ENCODE results near the gene SBK3. TPM values are rescaled to one million over a fixed set of nuclear protein-coding genes. Genes with fewer than 3 reads are reported as not detected.

SBK3 gene
- total RNA-seq, 2 donors from 2014 or later = 0.23 to 0.74 TPM

- no peak for DNase-seq (ENCODE audit: low spot score)
Observed at GRCh38 chr19:55590617-55591016, 45.3 kb upstream of the SBK3 start.

DNA sequence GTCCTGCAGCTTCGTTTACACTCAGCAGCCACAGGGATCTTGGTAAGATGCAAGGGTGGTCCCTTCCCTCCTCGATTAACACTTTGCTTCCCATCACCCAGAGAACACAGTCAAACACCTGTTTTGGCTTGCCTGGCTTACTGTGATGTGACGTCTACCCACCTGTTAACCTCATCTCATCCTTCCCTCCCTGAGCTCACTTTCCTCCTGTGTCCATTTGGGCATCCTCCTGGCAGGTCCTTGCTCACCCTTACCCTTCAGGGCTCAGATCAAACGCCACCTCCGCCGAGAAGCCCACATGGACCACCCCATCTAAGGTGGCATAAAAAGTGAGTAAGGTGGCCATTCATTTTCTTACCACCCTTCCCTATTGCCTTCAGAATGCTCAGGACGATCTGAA, 44.8 kb upstream of the SBK3 start:
- WGBS = 55% methylated on average over 7 of the region's 7 CpGs
- Histone ChIP-seq H3K4me1 (replicated peaks) (peaks cover 4% of the 10 kb centered on the region), H3K9me3 (no peaks in the 10 kb centered on the region), H3K4me3 (no peak overlapping the region), H3K27me3 (replicated peaks; ENCODE audit: insufficient read depth) (no peaks in the 10 kb centered on the region), H3K27ac (no peak overlapping the region), H3K36me3 (no peaks in the 10 kb centered on the region)
- no peak for TF ChIP-seq POLR2AphosphoS5 (IDR thresholded peaks at IDR 0.05)
- TF ChIP-seq, protein P1, sequence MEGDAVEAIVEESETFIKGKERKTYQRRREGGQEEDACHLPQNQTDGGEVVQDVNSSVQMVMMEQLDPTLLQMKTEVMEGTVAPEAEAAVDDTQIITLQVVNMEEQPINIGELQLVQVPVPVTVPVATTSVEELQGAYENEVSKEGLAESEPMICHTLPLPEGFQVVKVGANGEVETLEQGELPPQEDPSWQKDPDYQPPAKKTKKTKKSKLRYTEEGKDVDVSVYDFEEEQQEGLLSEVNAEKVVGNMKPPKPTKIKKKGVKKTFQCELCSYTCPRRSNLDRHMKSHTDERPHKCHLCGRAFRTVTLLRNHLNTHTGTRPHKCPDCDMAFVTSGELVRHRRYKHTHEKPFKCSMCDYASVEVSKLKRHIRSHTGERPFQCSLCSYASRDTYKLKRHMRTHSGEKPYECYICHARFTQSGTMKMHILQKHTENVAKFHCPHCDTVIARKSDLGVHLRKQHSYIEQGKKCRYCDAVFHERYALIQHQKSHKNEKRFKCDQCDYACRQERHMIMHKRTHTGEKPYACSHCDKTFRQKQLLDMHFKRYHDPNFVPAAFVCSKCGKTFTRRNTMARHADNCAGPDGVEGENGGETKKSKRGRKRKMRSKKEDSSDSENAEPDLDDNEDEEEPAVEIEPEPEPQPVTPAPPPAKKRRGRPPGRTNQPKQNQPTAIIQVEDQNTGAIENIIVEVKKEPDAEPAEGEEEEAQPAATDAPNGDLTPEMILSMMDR (IDR thresholded peaks at IDR 0.05) = no peak
- TF ChIP-seq POLR2A (IDR thresholded peaks at IDR 0.05) = no peak
- intact Hi-C loops (cut with DNase I) = no loop called here
- no peak for DNase-seq (ENCODE audit: low spot score)

More at GRCh38 chr19:55590617-55591016, 45.3 kb upstream of the SBK3 start:
- Histone ChIP-seq H3K27me3 (replicated peaks; ENCODE audit: insufficient read depth) (no peaks in the 10 kb centered on the region), H3K4me3 (no peak overlapping the region), H3K4me1 (replicated peaks) (peaks cover 4% of the 10 kb centered on the region), H3K27ac (no peak overlapping the region), H3K9me3 (no peaks in the 10 kb centered on the region), H3K36me3 (no peaks in the 10 kb centered on the region)
- WGBS = 90% methylated on average over 10 of the region's 10 CpGs
- intact Hi-C loops (cut with DNase I) = no loop called here
- TF ChIP-seq, protein P1 (IDR thresholded peaks at IDR 0.05) = no peak
- TF ChIP-seq POLR2AphosphoS5 (IDR thresholded peaks at IDR 0.05) (no peak), POLR2A (IDR thresholded peaks at IDR 0.05) (no peak)

GRCh38 chr19:55588738-55589137, 43.4 kb upstream of the SBK3 start:
- intact Hi-C loops (cut with DNase I) = no loop called here
- Histone ChIP-seq H3K4me3 (no peak overlapping the region), H3K36me3 (no peaks in the 10 kb centered on the region), H3K9me3 (no peaks in the 10 kb centered on the region), H3K4me1 (replicated peaks) (peaks cover 4% of the 10 kb centered on the region), H3K27me3 (replicated peaks; ENCODE audit: insufficient read depth) (no peaks in the 10 kb centered on the region), H3K27ac (no peak overlapping the region)
- 88% methylated on average over 8 of the region's 8 CpGs for WGBS
- TF ChIP-seq, protein P1 (IDR thresholded peaks at IDR 0.05) = no peak
- TF ChIP-seq POLR2A (IDR thresholded peaks at IDR 0.05) = no peak
- no peak for TF ChIP-seq POLR2AphosphoS5 (IDR thresholded peaks at IDR 0.05)
- no peak for DNase-seq (ENCODE audit: low spot score)

DNA sequence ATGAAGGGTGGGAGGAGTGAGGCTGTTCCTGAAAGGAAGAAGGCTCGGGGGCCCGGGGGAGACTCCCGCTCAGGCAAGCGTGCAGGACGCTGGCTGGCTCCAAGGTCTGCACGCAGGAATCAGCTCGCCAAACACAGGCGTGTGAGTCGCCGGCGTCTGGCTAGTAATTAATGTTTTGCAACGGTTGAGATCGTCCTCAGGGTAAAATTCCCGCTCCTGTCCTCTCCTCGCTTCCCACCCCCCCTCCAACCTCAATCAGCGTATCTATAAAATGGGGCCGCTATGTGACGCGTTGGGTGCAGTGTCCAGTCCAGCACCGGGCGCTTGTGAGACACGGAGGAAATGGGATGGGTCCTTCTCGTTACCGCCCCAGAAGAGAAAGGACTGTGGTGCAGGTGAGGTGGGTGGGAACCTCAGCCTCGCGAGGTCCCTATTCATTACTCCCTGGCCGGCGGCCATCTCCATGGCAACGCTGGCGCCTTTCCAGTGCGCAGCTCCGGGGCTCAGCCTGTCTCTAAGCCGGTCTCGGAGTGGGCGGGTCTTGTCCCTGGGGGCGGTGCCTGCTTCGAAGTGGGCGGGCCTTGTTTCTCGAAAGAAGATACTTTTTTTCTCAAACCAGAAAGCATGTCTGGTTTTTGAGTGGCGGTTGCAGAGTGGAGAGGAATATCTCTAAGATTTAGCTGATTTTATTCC, 41.8 kb upstream of the SBK3 start:
- H3K4me3 ChIP-seq = peak overlapping the region; percentile 14 to 28
- H3K9me3 ChIP-seq = no peaks in the 10 kb centered on the region
- peak; percentile 93 for DNase-seq (ENCODE audit: low spot score)
- H3K36me3 ChIP-seq = no peaks in the 10 kb centered on the region
- 1% methylated on average over 40 of the region's 40 CpGs for WGBS
- H3K4me1 ChIP-seq (replicated peaks) = peaks cover 4% of the 10 kb centered on the region
- TF ChIP-seq POLR2A (IDR thresholded peaks at IDR 0.05) (peak; percentile 25), POLR2AphosphoS5 (IDR thresholded peaks at IDR 0.05) (peak; percentile 83)
- TF ChIP-seq, protein P1 (IDR thresholded peaks at IDR 0.05) = peak in 1 of 4 experiments; percentile 16
- no peaks in the 10 kb centered on the region for H3K27me3 ChIP-seq (replicated peaks; ENCODE audit: insufficient read depth)
- H3K27ac ChIP-seq = no peak overlapping the region
- intact Hi-C loops (cut with DNase I) = no loop called here

Measured in prostate gland (tissue), 2 donors.